GM19397 (cell line): ENCODE results near the gene PAFAH2.

ENCODE experiments used
- ATAC-seq: cut with Tn5 transposase; IDR thresholded peaks from one replicate; pipeline ENCODE4 v1.9.1; 2021; ENCODE audit warnings: mild to moderate bottlenecking, moderate library complexity; ENCODE audit not compliant: unreplicated experiment

The PAFAH2 gene

DNA sequence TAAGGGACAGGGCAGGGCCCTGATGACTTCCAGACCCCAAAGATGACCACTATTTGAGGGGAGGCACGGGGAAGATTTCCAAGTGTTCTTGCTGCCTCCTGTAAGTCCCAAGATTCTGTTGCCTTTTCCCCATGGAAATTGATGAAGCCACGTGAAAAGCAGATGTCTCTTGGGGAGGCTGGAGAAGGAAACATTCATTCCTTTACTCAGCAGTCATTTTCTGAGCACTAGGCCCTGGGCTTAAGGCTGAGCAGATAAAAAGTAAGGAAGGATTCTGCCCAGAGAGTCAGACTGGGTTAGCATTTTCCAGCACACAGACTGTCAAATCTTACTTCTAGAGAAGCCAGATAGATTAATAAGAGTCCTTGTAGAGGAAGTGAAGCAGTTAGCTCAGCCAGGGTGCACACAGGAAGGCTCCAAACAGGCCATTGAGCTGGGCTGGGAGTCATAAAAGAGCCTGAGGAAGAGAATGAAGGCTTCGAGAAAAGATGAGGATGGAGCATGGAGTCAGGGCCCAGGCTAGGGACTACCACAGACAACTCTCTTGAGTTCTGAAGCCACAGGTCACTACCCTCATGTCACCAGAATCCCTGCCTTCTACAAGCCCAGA, 33.9 kb upstream of the PAFAH2 start:
- no peak for ATAC-seq

- ATAC-seq = no peak
These were observed 33.3 kb upstream of the PAFAH2 start for GRCh38 chr1:26031196-26031595.

GRCh38 chr1:26029864-26030481, 32.1 kb upstream of the PAFAH2 start:
- no peak for ATAC-seq

GRCh38 chr1:26029054-26029863, 31.4 kb upstream of the PAFAH2 start:
- no peak for ATAC-seq

DNA sequence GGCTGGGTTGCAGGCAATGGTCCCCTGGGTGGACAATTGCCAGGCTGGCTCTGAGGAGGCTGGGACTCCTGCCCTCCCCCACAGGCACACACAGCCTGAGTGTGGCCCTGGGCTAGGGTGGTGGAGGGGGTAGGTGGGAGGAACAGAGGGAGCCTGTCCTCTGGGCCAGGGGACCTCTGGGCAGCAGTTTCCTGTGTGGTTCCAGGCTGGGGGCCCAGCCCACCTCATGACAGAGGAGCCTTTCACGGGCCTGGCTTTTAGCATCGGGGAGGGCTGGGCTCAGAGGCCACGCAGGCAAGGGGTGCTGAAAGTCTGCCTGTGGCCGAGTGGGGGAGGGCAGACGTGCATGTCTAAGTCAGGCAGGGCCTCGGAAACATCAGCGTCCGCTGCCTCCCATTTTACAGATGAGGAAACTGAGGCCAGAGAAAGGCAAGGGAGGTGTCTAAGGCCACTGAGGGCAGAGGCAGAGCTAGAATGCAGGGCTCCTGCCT, 30.7 kb upstream of the PAFAH2 start:
- ATAC-seq = no peak

GRCh38 chr1:26027716-26028489, 30.0 kb upstream of the PAFAH2 start:
- ATAC-seq = no peak

DNA sequence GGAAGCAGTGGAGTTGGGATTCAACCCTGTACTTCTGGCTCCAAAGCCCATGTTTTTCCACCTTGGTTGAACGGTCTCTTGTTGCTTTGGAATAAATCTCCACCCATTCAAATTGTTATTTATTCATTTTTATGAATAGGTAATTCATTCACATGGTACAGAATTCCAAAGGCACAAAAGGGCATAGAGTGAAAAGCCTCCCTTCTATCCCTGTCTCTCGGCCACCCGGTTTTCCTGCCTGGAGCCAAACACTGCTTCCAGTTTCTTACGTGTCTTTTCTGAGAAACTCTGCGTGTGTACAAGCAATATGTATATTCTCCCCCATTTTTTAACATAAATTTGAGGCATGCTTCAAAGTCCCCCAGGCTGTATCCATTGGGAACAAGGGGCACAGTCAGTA, 27.7 kb upstream of the PAFAH2 start:
- ATAC-seq = no peak

GRCh38 chr1:26025060-26025459, 27.2 kb upstream of the PAFAH2 start:
- ATAC-seq = no peak

DNA sequence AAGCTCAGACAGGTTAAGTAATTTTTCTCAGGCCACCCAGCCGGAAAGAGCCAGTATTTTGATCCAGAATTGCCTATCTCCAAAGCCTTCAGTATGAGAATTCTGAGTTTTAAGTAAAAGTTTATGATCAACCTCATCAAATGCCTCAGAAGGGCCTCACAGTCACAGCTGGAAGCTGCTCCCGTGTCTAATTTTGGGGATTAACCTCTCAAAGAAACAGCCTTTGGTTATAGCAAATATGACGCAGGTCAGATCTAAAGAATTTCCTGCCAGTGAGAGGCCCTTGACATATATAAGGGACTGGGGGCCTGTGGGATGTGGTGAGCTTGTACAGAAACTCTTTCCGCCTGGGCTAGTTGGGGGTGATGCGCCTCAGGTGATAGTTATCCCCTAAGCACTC, 26.0 kb upstream of the PAFAH2 start:
- ATAC-seq = no peak

GRCh38 chr1:26023009-26023408, 25.1 kb upstream of the PAFAH2 start:
- no peak for ATAC-seq

DNA sequence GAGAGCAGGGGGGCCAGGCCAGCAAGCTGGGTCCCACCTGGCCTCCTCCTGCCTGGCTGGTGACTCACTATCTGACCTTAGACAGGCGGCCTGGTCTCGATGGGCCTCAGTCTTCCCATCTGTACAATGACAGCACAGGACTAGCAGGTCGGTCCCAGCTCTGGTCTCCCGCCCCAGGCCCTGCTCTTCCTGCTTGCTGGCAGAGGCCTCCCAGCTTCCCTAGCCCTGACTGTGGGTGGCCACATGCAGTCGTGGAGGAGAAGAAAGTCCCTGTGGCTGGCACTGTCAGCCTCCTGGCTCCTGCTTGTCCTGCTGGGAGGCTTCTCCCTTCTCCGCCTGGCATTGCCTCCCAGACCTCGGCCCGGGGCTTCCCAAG, 24.5 kb upstream of the PAFAH2 start:
- no peak for ATAC-seq

DNA sequence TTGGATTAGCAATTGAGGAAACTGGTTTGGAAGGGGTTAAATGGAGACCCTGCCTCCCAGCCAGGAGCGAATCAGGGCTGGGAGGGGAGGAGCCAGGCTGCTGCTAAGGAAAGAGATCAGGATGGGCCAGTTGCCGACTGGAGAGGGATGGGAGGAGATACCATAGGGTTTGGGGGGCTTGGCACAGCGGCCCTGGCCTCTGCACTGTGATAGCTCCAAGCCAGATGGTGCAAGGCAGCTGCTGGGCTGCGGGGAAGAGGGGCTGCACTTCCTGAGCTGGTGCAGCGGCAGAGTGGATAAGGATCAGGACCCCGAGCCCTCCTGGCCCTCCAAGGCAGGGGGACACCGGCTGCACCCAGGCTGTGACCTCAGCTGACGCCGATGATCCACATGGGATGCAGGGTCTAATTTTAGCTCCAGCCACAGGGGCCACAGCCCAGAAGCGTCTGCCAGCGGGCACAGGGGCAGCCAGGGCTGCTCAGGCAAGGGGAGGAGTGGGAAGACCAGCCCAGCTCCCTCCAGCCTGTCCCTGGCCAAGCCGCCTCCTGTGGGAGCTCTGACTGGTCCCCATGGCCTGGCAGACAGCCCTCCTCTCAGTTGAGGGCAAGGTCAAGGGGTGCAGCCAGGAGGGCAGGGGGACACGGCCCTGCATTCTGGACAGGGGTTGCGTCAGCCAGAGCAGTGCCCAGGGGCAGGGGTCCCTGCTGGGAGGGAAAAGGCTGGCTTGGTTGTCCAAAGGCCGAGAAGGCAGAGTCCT, 24.0 kb upstream of the PAFAH2 start, which contains the start of gene EXTL1:
TSS of gene EXTL1 (plus strand) at position 129 of the 757 bp plus-strand sequence. CDS start 872 bp downstream, outside the sequence.
- ATAC-seq = no peak

- ATAC-seq = no peak
These were observed 23.2 kb upstream of the PAFAH2 start for GRCh38 chr1:26020941-26021646.

DNA sequence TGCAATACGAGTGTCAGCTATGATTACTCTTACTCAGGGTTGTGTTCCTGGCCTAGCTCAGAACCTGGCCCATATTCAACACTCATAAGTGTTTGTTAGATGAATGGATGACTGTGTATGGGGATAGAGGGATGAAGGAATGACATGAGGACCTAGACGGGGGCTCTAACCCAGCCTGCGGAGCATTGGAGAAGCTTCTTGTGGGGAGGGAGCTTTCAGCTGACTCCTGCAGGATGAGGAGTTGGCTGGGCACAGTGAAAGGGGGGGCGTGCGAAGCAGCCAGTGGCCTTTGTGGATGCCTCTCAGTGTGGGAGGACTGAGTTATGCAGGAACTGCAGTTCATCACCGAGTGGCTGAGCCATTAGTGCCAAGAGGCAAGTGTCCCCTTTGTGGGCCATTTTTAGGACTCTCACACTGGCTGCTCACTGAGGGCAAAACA, 22.5 kb upstream of the PAFAH2 start:
- ATAC-seq = no peak

- no peak for ATAC-seq
These were observed 21.9 kb upstream of the PAFAH2 start for GRCh38 chr1:26019641-26020315.

- ATAC-seq = no peak
These were observed 19.7 kb upstream of the PAFAH2 start for GRCh38 chr1:26017606-26018005.

DNA sequence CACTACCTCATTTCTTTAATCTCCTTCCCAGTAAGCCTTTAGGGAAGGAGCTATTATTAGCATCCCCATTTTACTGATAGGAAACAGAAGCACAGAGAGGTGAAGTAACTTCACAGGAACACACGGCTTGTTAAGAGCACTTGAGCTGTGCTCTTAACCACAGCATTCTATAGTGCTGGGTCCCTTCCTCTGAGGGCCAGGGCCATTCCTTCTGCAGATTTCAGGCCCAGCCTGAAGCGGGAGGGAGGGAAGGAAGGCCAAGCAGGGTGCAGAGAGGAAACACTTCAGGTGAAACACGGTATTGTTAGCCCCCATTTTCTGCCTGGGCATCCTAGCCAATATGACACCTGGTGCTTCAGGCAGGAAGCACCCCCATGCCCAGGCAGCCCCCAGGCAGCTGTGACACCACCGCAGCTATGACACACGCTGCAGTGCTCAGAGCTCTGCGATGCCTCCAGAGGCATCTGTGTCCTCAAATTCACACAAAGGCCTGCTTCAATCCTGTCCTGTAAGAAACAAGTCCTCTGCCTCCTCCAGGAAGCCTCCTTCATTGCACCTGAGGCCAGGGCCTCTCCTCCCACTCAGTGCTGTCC, 19.2 kb upstream of the PAFAH2 start:
- ATAC-seq = no peak

GRCh38 chr1:26016258-26016952, 18.5 kb upstream of the PAFAH2 start:
- no peak for ATAC-seq
